ENCODE data around the gene PTAR1. TPM values are rescaled to one million over a fixed set of nuclear protein-coding genes. Genes with fewer than 3 reads are reported as not detected.

Gene PTAR1
- polyA plus RNA-seq, 2 of the 4 experiments (the other 2 are of a cell fraction): 16.6 to 32.4 TPM

DNA sequence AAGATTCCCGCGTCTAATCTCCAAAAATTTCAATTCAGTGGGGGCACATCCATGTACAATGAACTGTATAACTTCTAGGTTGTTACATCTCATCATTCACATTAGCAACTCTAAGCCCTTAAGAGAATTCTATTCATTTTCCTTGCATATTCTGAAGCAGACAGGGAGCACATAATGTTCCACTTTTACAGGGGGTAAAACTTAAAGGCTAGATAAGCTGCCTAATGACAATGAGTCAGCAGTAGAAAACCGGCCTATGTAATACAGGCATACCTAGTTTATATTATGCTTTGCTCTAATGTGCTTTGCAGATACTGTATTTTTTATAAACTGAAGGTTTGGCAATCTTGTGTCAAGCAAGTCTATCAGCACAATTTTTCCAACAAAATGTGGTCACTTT, 40.4 kb downstream of the PTAR1 start (continued):
- TF ChIP-seq, protein P1, sequence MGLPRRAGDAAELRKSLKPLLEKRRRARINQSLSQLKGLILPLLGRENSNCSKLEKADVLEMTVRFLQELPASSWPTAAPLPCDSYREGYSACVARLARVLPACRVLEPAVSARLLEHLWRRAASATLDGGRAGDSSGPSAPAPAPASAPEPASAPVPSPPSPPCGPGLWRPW (IDR thresholded peaks at IDR 0.05): no peak
- TF ChIP-seq PHF8 (IDR thresholded peaks at IDR 0.05; ENCODE audit: borderline replicate concordance, low read depth): no peak

DNA sequence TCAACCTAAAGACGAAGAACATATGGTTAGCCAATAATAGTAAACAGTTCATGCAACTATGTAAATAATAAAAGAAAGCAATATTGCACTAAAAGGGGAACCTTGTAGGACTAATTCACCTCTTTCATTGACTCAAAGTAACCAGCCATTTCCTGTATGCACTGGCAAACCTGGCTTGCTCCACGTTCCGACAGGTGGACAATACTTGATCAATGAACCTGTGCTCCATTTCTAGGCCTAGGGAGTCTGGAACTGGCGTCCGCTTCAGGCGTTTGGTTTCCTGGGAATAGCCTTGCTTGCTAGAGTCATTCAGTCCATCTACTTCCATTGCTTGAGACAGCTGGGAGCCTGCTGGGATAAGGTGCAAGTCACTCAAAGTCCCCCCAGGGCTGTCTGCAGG, 41.6 kb downstream of the PTAR1 start:
- POLR2A ChIA-PET: no interaction called here
- no peak overlapping the region for H3K4me3 ChIP-seq
- no peaks in the 10 kb centered on the region for H3K4me1 ChIP-seq
- H3K9me3 ChIP-seq: no peaks in the 10 kb centered on the region
- TF ChIP-seq HOXB13 (CRISPR knock-in tag; IDR thresholded peaks at IDR 0.05; ENCODE audit: low read depth): no peak
- no peak for TF ChIP-seq FOXS1 (CRISPR knock-in tag; IDR thresholded peaks at IDR 0.05)
- no peak for TF ChIP-seq ZC3H11A (IDR thresholded peaks at IDR 0.05)
- no peak for TF ChIP-seq NPAS2 (CRISPR knock-in tag; IDR thresholded peaks at IDR 0.05; ENCODE audit: borderline replicate concordance)
- TF ChIP-seq FOSB (CRISPR knock-in tag; IDR thresholded peaks at IDR 0.05): no peak
- no peak for TF ChIP-seq CEBPB (IDR thresholded peaks at IDR 0.05)
- CTCF ChIA-PET: interaction anchor here (0.7 kb wide), 1 partner anchor 657 kb away, joined by 3 read pairs; no protein-coding TSS in a partner anchor
- H3K27ac ChIP-seq: no peak overlapping the region
- DNase-seq (ENCODE audit: low read depth in 1 of 2, low spot score in 1 of 2) (no peak), ATAC-seq (no peak), FAIRE-seq (no peak)
- H3K4me2 ChIP-seq: no peak overlapping the region
- WGBS (ENCODE audit: missing lambda C conversion rate): 93% methylated on average over 6 of the region's 6 CpGs

DNA sequence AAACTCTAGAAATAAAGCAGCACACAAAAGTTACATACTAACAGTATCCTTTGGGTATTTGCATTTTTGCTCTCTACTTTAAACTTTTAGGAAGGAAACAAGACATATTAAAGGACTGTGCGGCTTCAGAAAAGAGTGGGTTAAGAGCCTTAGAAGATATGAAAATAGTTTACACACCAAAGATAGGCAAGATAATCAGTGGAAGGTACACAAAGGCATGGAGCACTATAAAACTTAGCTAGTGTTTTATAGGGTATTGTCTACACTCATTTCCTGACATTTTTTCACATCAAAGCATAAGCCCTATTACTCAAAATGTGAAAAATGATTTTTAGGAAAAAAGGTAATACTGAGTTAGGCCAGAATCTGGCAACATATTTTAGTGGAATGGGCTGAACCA, 44.0 kb downstream of the PTAR1 start:
- Histone ChIP-seq H3K4me2 (no peak overlapping the region), H3K9me3 (no peaks in the 10 kb centered on the region), H3K27ac (no peak overlapping the region), H3K4me3 (no peak overlapping the region), H3K4me1 (no peaks in the 10 kb centered on the region)
- DNase-seq (ENCODE audit: low read depth in 1 of 2, low spot score in 1 of 2) (no peak), FAIRE-seq (no peak), ATAC-seq (no peak)
- ChIA-PET CTCF (interaction anchor here (1.1 to 1.6 kb wide), 3 partner anchors 43 to 209 kb away, joined by 3 to 7 read pairs (median 3); partner anchors contain the start of gene APBA1), POLR2A (no interaction called here)
- 94% methylated on average over 1 of the region's 1 CpG for WGBS (ENCODE audit: missing lambda C conversion rate)
- TF ChIP-seq ZNF302 (CRISPR knock-in tag; IDR thresholded peaks at IDR 0.05): no peak
- no peak for TF ChIP-seq ZC3H11A (IDR thresholded peaks at IDR 0.05)
- TF ChIP-seq MYC (IDR thresholded peaks at IDR 0.05; ENCODE audit: borderline replicate concordance, low read length): no peak
- TF ChIP-seq, protein P2, sequence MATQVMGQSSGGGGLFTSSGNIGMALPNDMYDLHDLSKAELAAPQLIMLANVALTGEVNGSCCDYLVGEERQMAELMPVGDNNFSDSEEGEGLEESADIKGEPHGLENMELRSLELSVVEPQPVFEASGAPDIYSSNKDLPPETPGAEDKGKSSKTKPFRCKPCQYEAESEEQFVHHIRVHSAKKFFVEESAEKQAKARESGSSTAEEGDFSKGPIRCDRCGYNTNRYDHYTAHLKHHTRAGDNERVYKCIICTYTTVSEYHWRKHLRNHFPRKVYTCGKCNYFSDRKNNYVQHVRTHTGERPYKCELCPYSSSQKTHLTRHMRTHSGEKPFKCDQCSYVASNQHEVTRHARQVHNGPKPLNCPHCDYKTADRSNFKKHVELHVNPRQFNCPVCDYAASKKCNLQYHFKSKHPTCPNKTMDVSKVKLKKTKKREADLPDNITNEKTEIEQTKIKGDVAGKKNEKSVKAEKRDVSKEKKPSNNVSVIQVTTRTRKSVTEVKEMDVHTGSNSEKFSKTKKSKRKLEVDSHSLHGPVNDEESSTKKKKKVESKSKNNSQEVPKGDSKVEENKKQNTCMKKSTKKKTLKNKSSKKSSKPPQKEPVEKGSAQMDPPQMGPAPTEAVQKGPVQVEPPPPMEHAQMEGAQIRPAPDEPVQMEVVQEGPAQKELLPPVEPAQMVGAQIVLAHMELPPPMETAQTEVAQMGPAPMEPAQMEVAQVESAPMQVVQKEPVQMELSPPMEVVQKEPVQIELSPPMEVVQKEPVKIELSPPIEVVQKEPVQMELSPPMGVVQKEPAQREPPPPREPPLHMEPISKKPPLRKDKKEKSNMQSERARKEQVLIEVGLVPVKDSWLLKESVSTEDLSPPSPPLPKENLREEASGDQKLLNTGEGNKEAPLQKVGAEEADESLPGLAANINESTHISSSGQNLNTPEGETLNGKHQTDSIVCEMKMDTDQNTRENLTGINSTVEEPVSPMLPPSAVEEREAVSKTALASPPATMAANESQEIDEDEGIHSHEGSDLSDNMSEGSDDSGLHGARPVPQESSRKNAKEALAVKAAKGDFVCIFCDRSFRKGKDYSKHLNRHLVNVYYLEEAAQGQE (IDR thresholded peaks at IDR 0.05): no peak
- no peak for TF ChIP-seq JUNB (IDR thresholded peaks at IDR 0.05)
- TF ChIP-seq RAD21 (conservative IDR thresholded peaks at IDR 0.05 in 1 of 2, IDR thresholded peaks at IDR 0.05 in 1 of 2): no peak
- TF ChIP-seq FOSL2 (IDR thresholded peaks at IDR 0.05): no peak
- TF ChIP-seq FOSL2 (CRISPR knock-in tag; IDR thresholded peaks at IDR 0.05): no peak
- TF ChIP-seq RNF2 (IDR thresholded peaks at IDR 0.05; ENCODE audit: borderline replicate concordance, low read depth): no peak
- no peak for TF ChIP-seq KDM5A (IDR thresholded peaks at IDR 0.05)
- TF ChIP-seq RFX5 (IDR thresholded peaks at IDR 0.05): no peak
- TF ChIP-seq, protein P3, sequence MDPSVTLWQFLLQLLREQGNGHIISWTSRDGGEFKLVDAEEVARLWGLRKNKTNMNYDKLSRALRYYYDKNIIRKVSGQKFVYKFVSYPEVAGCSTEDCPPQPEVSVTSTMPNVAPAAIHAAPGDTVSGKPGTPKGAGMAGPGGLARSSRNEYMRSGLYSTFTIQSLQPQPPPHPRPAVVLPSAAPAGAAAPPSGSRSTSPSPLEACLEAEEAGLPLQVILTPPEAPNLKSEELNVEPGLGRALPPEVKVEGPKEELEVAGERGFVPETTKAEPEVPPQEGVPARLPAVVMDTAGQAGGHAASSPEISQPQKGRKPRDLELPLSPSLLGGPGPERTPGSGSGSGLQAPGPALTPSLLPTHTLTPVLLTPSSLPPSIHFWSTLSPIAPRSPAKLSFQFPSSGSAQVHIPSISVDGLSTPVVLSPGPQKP (IDR thresholded peaks at IDR 0.05; ENCODE audit: low read depth, low read length): no peak
- TF ChIP-seq NFE2L2 (conservative IDR thresholded peaks at IDR 0.05; ENCODE audit: low read length): no peak
- no peak for TF ChIP-seq TP53 (CRISPR knock-in tag; IDR thresholded peaks at IDR 0.05)
- no peak for TF ChIP-seq TFCP2L1 (CRISPR knock-in tag; IDR thresholded peaks at IDR 0.05)
- TF ChIP-seq NPAS2 (CRISPR knock-in tag; IDR thresholded peaks at IDR 0.05; ENCODE audit: borderline replicate concordance): no peak
- no peak for TF ChIP-seq POLR2A (IDR thresholded peaks at IDR 0.05; ENCODE audit: low read length)

Data from A549 (cell line).